GM18505 (cell line): ENCODE data around the gene TRMT61A.

Source experiments
- ATAC-seq: cut with Tn5 transposase; IDR thresholded peaks from one replicate; pipeline ENCODE4 v1.9.1; 2021; ENCODE audit not compliant: unreplicated experiment
- POLR2A ChIP-seq: IDR thresholded peaks from 4 replicates; pipeline ENCODE4 v1.6.1; 2011; ENCODE audit warnings: borderline replicate concordance; ENCODE audit not compliant: insufficient read depth, insufficient read length; ENCODE audit errors: extremely low read depth

The TRMT61A gene

GRCh38 chr14:103547941-103548462 lies 19.0 kb downstream of the TRMT61A start:
- no peak for ATAC-seq
- TF ChIP-seq POLR2A, result no peak

GRCh38 chr14:103548463-103549351 lies 19.7 kb downstream of the TRMT61A start:
- no peak for TF ChIP-seq POLR2A
- no peak for ATAC-seq

- ATAC-seq, result no peak
- TF ChIP-seq POLR2A, result no peak
These were observed 20.6 kb downstream of the TRMT61A start for GRCh38 chr14:103549361-103550311.

GRCh38 chr14:103550451-103551337 lies 21.7 kb downstream of the TRMT61A start:
- no peak for TF ChIP-seq POLR2A
- no peak for ATAC-seq

DNA sequence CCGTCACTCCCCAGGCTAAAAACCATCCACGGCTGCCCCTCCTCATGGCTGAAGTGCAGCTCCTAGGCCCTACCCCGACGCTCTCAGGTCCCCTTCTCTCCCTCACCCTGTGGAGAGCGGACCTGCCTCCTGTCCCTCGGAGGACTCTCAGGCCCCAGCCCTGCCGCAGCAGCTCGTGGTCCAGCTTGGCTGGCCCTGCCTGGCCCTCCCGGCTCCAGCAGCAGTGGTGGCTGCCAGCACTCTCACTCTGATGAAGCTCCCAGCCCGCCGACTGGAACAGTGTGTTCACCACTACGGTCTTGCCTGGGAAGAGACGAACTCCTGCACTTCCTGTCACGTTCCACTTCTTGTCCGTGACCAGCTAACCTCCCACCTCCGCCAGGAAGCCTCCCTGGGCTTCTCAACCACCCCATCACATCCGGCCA lies 22.4 kb downstream of the TRMT61A start:
- TF ChIP-seq POLR2A, result no peak

DNA sequence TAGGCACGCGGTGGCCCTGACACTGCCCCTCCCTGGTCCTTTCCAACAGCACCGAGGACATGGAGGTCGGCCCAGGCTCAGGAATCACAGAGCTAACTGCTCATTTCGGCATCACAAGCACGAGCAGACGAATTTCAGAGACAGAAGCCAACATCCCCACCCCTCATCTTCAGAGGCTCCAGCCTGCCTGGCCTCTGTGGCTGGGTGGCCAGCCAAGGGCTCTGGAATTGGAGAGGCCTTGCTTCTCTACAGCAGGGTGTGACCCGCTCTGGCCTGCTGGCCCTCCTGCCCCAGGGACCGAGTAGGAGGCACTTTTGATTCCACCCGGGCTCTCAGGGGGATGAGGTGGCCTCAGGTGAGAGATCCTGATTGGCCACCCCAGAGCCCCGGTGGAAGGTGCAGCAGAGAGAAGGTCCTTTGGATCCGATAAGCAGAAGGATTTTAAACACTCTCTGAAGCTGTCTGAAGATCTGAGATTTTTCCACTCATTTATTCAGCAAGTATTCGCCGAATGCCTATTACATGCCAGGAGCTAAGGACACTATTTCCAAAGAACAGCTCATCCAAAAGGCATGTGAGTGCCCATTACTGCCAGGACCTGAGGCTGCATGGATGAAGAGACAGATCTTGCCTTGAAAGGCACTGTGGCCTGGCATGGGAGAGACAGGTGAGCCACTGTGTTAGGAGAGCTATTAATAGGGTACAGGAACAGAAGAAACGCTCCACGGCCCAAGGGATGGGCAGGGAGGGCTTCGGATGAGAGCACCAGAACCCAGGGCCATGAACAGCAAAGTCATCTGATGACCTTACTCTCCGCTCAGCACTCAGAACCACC lies 23.2 kb downstream of the TRMT61A start:
- no peak for ATAC-seq
- TF ChIP-seq POLR2A, result no peak

More for the DNA sequence above, 22.4 kb downstream of the TRMT61A start:
- no peak for ATAC-seq

GRCh38 chr14:103552846-103553210 lies 23.8 kb downstream of the TRMT61A start:
- TF ChIP-seq POLR2A, result no peak
- no peak for ATAC-seq

DNA sequence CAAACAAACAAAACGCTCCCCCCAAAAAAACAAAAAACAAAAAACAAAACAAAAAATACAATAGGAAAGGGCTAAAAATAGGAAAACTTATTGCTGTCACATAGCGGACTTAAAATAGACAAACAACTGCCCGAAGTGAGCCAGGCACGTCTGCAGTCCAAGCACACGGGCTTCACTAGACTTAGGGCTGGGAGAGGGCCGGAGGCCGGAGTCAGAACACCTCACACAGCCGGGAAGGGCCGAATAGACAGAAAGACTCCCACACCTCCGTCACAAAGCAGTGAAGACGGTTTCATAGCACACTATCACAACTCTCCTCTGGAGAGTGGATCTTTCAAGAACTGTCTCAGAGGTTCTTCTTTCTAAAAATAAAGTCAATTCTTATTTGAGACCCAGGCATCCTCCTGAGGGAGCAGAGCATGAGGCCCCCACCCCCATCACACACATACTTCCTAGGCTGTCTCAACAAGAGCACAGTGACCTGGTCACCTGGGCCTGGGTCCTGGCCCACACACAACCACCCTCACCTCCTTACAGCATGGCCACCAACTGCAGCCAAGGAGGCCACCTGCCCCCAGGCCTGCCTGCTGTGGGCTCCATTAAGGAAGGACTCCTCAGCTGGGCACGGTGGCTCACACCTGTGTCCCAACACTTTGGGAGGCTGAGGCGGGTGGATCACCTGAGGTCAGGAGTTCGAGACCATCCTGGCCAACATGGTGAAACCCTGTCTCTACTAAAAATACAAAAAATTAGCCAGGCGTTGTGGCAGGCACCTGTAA lies 26.8 kb downstream of the TRMT61A start:
- TF ChIP-seq POLR2A, result no peak
- ATAC-seq, result no peak

DNA sequence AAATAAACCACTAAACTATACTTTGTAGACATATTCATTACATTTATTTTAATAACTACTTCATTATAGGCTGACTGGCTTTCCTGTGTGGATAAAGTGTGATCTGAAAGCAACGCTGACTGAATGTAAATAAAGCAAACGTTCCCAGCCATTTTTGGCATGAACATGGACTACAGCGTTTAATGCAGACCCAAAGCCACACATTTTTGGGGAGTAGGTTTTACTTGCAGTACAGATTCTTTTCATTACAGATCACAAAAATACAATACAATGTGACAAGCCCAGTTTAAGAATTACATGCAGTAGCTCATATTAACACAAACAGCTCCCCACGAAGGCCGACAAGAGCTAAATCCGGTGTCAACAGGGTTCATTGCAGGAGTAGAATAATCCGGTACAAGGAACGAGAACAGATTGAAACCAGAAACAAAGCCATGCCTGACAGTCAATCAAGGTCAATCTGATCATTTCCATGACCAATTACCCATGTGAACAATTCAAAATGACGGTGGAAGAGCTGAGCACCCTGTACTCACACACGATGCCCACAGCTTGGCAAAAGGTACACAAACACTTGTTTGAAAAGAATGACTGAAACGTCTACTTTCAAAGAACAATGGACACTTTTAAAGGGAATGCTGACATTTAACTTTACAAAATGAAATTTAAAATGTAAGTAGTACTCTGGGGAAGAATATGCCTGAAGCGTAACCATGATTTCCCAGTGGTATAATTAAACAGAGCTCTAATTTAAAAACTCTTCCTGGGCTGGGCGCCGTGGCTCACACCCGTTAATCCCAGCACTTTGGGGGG lies 28.2 kb downstream of the TRMT61A start:
- ATAC-seq, result no peak
- no peak for TF ChIP-seq POLR2A
